CD4-positive, alpha-beta T cell (primary cell): ENCODE results near the gene ADGRD1. TPM values are rescaled to one million over a fixed set of nuclear protein-coding genes. Genes with fewer than 3 reads are reported as not detected.

Experiments used
- ATAC-seq: fragments of 200-7000 bp; cut with Tn5 transposase; one replicate; pipeline ENCODE4 v1.10.0; 2022; ENCODE audit warnings: mild to moderate bottlenecking; ENCODE audit not compliant: poor library complexity
- CTCF ChIA-PET: fragments of 350-600 bp; sonication (Branson Sonifier 250); formaldehyde crosslinking; loops from one replicate; lab custom pipeline; 2021; ENCODE audit warnings: antibody characterized with exemption, inconsistent platforms; lab: Charles Lee
- POLR2A ChIA-PET: fragments of 350-600 bp; sonication (Branson Sonifier 250); formaldehyde crosslinking; loops from one replicate; lab custom pipeline; 2021; ENCODE audit warnings: antibody characterized with exemption, inconsistent platforms; lab: Charles Lee
- DNase-seq, 14 experiments: peaks; one replicate each; pipeline ENCODE4 v3.0.0-alpha.2; 2013 to 2020; ENCODE audit warnings: mixed read lengths in 2 of 14
- H3K27ac ChIP-seq, 2 donors: one replicate each; pipeline versions ENCODE4 v1.5.1 to v1.7.0; 2013; ENCODE audit warnings: low read length in 2 of 2, low read depth in 1 of 2, mild to moderate bottlenecking in 1 of 2
- H3K27me3 ChIP-seq, 2 experiments: 1 replicate in 1 of 2; 2 replicates in 1 of 2; pipeline versions ENCODE4 v1.6.1 to v1.7.0; 2013; ENCODE audit warnings: low read length in 2 of 2, control low read depth in 1 of 2, mild to moderate bottlenecking in 1 of 2, moderate library complexity in 1 of 2; ENCODE audit not compliant: insufficient read depth in 2 of 2, control insufficient read depth in 1 of 2
- H3K36me3 ChIP-seq: one replicate; pipeline ENCODE4 v1.6.1; 2013; ENCODE audit warnings: low read length, control low read depth; ENCODE audit not compliant: insufficient read depth
- H3K4me1 ChIP-seq: one replicate; pipeline ENCODE4 v1.6.1; 2013; ENCODE audit warnings: low read length, control low read depth; ENCODE audit not compliant: insufficient read depth
- H3K4me3 ChIP-seq: one replicate; pipeline ENCODE4 v1.5.1; 2013; ENCODE audit warnings: mild to moderate bottlenecking, low read length, moderate library complexity
- H3K9me3 ChIP-seq, 2 experiments: 1 replicate in 1 of 2; 2 replicates in 1 of 2; pipeline versions ENCODE4 v1.6.1 to v1.7.0; 2013; ENCODE audit warnings: low read length in 2 of 2, mild to moderate bottlenecking in 2 of 2, control low read depth in 1 of 2, moderate library complexity in 1 of 2; ENCODE audit not compliant: control insufficient read depth in 1 of 2, insufficient read depth in 1 of 2
- H3K27ac Mint-ChIP-seq: one replicate; pipeline ENCODE4 v1.8.0; 2020; ENCODE audit warnings: mixed read lengths
- H3K27me3 Mint-ChIP-seq: one replicate; pipeline ENCODE4 v1.8.0; 2021; ENCODE audit warnings: mixed read lengths
- H3K36me3 Mint-ChIP-seq: one replicate; pipeline ENCODE4 v1.8.0; 2021; ENCODE audit warnings: low read depth, mixed read lengths
- H3K4me1 Mint-ChIP-seq: one replicate; pipeline ENCODE4 v1.8.0; 2021; ENCODE audit warnings: low read depth, mixed read lengths
- H3K4me3 Mint-ChIP-seq: one replicate; pipeline ENCODE4 v1.8.0; 2020; ENCODE audit warnings: mild to moderate bottlenecking, mixed read lengths
- H3K9me3 Mint-ChIP-seq: one replicate; pipeline ENCODE4 v1.8.0; 2020; ENCODE audit warnings: mixed read lengths
- CTCF ChIP-seq: fragments of 200-600 bp; IDR thresholded peaks from one replicate; pipeline ENCODE4 v1.8.0; 2022; ENCODE audit warnings: antibody characterized with exemption, mild to moderate bottlenecking
- intact Hi-C, 2 experiments: fragments of 100-400 bp; cut with DNase I in 1 of 2; cut with micrococcal nuclease in 1 of 2; formaldehyde crosslinking; loops; one replicate each; pipeline versions ENCODE4 v1.15.1 to v1.9.0; 2023 to 2025; cut with DNase I, micrococcal nuclease
- total RNA-seq, 174 experiments: library from RNA in 2 of 174; stranded (reverse) in 2 of 174; gene quantifications; one replicate each; pipeline ENCODE4 v1.2.3 and lab custom pipeline; 2021 to 2026

ADGRD1 gene
- total RNA-seq, 2 experiments from 2014 or later, result 0.22 TPM; not detected in 1

DNA sequence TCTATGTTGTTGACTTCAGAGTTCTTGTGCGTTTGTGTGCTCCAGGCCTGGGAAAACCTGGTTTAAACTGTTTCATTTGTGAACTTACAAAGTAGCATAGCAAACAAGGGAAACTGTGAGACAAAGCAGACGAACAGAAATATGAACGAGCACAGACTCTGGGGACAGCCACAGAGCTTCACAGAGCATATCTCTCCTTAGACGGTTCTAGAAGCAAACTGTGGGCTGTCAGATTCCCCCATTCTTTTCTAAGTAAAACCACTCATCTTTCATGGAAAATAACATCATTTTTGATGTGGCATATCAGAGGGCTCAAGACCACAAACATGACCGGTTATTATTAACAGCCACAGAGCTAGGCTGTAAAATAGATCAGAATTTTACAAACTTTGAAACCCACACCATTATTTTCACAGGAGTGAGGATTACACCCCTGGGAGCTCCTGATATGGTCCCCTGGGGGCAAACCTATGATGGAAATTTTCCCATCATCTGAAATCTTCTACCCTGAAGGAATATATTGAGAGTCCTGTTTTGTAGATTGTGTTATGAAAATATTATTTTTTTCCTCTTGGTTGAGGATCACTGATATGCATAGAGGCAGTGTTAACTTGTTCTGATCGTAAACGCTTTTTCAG, 102.0 kb downstream of the ADGRD1 start:
- H3K4me1 Mint-ChIP-seq, result no peaks in the 10 kb centered on the region

DNA sequence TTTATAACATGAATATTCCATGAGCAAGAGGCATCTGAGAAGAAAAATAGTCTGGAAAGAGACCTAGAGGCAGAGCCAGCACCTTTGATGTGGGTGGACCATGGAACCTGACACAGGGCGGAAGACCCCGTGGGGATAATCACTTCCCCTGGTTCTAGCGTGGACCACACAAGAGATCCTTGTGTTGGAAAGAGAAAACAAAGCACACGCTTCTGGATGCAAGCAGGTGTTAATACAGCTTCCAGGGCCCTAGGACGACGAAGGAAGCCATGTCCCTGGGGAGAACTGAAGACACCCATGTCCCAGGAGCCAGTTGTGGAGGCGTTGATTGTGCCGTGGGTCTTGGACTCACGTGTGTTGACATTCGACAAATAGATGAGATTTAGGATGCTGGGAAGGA, 102.9 kb downstream of the ADGRD1 start:
- TF ChIP-seq CTCF, result no peak
- Histone ChIP-seq H3K4me1 (no peaks in the 10 kb centered on the region), H3K27me3 (peaks cover 0 to 3% of the 10 kb centered on the region in 2 experiments), H3K36me3 (no peaks in the 10 kb centered on the region), H3K9me3 (no peaks in the 10 kb centered on the region), H3K27ac (no peak overlapping the region), H3K4me3 (no peak overlapping the region)
- H3K4me3 Mint-ChIP-seq, result no peak overlapping the region
- no peak for DNase-seq
- no peak overlapping the region for H3K27ac Mint-ChIP-seq
- no peaks in the 10 kb centered on the region for H3K4me1 Mint-ChIP-seq
- no peak for ATAC-seq
- POLR2A ChIA-PET, result no interaction called here
- H3K36me3 Mint-ChIP-seq, result no peaks in the 10 kb centered on the region
- CTCF ChIA-PET, result no interaction called here
- H3K27me3 Mint-ChIP-seq, result peaks cover 9% of the 10 kb centered on the region
- no peaks in the 10 kb centered on the region for H3K9me3 Mint-ChIP-seq
- intact Hi-C loops, result no loop called here

More for the DNA sequence above, 102.0 kb downstream of the ADGRD1 start:
- Mint-ChIP-seq H3K4me3 (no peak overlapping the region), H3K27me3 (peaks cover 4% of the 10 kb centered on the region), H3K9me3 (no peaks in the 10 kb centered on the region), H3K27ac (no peak overlapping the region), H3K36me3 (no peaks in the 10 kb centered on the region)
- Histone ChIP-seq H3K27ac (no peak overlapping the region), H3K4me1 (no peaks in the 10 kb centered on the region), H3K4me3 (no peak overlapping the region), H3K27me3 (peaks cover 0 to 3% of the 10 kb centered on the region in 2 experiments), H3K9me3 (no peaks in the 10 kb centered on the region), H3K36me3 (no peaks in the 10 kb centered on the region)
- DNase-seq (no peak), ATAC-seq (no peak)
- ChIA-PET CTCF (no interaction called here), POLR2A (no interaction called here)
- TF ChIP-seq CTCF, result no peak
- intact Hi-C loops, result no loop called here

- CTCF ChIA-PET, result no interaction called here
These were observed 103.6 kb downstream of the ADGRD1 start for GRCh38 chr12:131057211-131057721.

More at GRCh38 chr12:131057211-131057721, 103.6 kb downstream of the ADGRD1 start:
- peaks cover 9% of the 10 kb centered on the region for H3K27me3 Mint-ChIP-seq
- POLR2A ChIA-PET, result no interaction called here
- DNase-seq (no peak), ATAC-seq (no peak)
- no peak overlapping the region for H3K4me3 Mint-ChIP-seq
- H3K27me3 ChIP-seq, result peaks cover 0 to 4% of the 10 kb centered on the region in 2 experiments
- no peak overlapping the region for H3K27ac Mint-ChIP-seq
- TF ChIP-seq CTCF, result no peak
- no peaks in the 10 kb centered on the region for H3K9me3 ChIP-seq
- H3K36me3 Mint-ChIP-seq, result no peaks in the 10 kb centered on the region
- H3K27ac ChIP-seq, result no peak overlapping the region
- no peaks in the 10 kb centered on the region for H3K36me3 ChIP-seq
- intact Hi-C loops, result no loop called here
- H3K4me1 Mint-ChIP-seq, result no peaks in the 10 kb centered on the region
- no peaks in the 10 kb centered on the region for H3K4me1 ChIP-seq
- H3K9me3 Mint-ChIP-seq, result no peaks in the 10 kb centered on the region
- no peak overlapping the region for H3K4me3 ChIP-seq
